Neural cell (in vitro differentiated cells): Measurements from ENCODE around the gene CKM.

Experiments
- EP300 ChIP-seq: fragments of 450-650 bp; conservative IDR thresholded peaks from 2 replicates; pipeline ENCODE4 v1.6.1; 2014; ENCODE audit warnings: antibody characterized with exemption, mild to moderate bottlenecking, moderate library complexity; ENCODE audit not compliant: poor library complexity, severe bottlenecking
- POLR2AphosphoS5 ChIP-seq: IDR thresholded peaks from 2 replicates; pipeline ENCODE4 v1.6.1; 2012
- TF ChIP-seq, protein P1 (sequence below): fragments of 450-650 bp; IDR thresholded peaks from 2 replicates; pipeline ENCODE4 v1.5.1; 2014; ENCODE audit warnings: antibody characterized with exemption, mild to moderate bottlenecking, moderate library complexity; ENCODE audit not compliant: poor library complexity, severe bottlenecking
- TF ChIP-seq, protein P2 (sequence below): IDR thresholded peaks from 2 replicates; pipeline ENCODE4 v1.6.1; 2012; ENCODE audit warnings: borderline replicate concordance

- TF ChIP-seq, protein P1, sequence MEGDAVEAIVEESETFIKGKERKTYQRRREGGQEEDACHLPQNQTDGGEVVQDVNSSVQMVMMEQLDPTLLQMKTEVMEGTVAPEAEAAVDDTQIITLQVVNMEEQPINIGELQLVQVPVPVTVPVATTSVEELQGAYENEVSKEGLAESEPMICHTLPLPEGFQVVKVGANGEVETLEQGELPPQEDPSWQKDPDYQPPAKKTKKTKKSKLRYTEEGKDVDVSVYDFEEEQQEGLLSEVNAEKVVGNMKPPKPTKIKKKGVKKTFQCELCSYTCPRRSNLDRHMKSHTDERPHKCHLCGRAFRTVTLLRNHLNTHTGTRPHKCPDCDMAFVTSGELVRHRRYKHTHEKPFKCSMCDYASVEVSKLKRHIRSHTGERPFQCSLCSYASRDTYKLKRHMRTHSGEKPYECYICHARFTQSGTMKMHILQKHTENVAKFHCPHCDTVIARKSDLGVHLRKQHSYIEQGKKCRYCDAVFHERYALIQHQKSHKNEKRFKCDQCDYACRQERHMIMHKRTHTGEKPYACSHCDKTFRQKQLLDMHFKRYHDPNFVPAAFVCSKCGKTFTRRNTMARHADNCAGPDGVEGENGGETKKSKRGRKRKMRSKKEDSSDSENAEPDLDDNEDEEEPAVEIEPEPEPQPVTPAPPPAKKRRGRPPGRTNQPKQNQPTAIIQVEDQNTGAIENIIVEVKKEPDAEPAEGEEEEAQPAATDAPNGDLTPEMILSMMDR, result no peak
- TF ChIP-seq EP300, result no peak
- TF ChIP-seq, protein P2, sequence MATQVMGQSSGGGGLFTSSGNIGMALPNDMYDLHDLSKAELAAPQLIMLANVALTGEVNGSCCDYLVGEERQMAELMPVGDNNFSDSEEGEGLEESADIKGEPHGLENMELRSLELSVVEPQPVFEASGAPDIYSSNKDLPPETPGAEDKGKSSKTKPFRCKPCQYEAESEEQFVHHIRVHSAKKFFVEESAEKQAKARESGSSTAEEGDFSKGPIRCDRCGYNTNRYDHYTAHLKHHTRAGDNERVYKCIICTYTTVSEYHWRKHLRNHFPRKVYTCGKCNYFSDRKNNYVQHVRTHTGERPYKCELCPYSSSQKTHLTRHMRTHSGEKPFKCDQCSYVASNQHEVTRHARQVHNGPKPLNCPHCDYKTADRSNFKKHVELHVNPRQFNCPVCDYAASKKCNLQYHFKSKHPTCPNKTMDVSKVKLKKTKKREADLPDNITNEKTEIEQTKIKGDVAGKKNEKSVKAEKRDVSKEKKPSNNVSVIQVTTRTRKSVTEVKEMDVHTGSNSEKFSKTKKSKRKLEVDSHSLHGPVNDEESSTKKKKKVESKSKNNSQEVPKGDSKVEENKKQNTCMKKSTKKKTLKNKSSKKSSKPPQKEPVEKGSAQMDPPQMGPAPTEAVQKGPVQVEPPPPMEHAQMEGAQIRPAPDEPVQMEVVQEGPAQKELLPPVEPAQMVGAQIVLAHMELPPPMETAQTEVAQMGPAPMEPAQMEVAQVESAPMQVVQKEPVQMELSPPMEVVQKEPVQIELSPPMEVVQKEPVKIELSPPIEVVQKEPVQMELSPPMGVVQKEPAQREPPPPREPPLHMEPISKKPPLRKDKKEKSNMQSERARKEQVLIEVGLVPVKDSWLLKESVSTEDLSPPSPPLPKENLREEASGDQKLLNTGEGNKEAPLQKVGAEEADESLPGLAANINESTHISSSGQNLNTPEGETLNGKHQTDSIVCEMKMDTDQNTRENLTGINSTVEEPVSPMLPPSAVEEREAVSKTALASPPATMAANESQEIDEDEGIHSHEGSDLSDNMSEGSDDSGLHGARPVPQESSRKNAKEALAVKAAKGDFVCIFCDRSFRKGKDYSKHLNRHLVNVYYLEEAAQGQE, result no peak
- TF ChIP-seq POLR2AphosphoS5, result no peak
These were observed 29.0 kb downstream of the CKM start for GRCh38 chr19:45293682-45294081.
